ENCODE data around the gene PRRC2C.

DNA sequence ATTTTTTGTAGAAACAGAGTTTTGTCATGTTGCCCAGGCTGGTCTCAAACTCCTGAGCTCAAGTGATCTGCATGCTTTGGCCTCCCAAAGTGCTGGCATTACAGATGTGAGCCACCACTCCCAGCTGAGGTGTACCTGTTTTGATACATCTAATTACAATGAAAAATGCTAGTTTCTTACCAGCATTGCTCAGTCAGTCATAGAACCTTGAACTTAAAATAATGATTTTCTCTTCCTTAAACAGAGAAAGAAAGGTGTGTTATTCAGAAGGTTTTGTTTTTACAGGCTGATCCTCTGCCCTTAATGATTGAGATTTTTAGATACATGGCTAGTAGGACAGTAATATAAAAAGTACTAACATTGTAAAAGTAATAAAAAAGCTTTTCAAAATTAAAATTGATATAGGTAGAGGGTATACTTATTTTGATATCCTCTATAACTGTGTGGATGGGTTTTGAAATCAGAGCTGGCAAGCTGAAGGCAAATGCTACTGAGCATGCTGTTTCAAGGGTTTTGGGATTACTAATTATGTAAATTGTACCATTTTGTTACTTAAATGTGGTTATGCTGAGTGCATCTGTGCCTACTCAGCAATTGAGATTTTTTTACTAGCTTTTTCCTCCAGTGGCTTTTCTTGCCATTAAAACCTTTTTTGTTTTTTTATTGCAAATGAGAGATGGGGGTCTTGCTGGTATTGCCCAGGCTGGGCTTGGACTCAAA is 16.1 kb downstream of the PRRC2C start:
- TF ChIP-seq, protein P1, sequence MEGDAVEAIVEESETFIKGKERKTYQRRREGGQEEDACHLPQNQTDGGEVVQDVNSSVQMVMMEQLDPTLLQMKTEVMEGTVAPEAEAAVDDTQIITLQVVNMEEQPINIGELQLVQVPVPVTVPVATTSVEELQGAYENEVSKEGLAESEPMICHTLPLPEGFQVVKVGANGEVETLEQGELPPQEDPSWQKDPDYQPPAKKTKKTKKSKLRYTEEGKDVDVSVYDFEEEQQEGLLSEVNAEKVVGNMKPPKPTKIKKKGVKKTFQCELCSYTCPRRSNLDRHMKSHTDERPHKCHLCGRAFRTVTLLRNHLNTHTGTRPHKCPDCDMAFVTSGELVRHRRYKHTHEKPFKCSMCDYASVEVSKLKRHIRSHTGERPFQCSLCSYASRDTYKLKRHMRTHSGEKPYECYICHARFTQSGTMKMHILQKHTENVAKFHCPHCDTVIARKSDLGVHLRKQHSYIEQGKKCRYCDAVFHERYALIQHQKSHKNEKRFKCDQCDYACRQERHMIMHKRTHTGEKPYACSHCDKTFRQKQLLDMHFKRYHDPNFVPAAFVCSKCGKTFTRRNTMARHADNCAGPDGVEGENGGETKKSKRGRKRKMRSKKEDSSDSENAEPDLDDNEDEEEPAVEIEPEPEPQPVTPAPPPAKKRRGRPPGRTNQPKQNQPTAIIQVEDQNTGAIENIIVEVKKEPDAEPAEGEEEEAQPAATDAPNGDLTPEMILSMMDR (IDR thresholded peaks at IDR 0.05) = no peak
- TF ChIP-seq POLR2A (IDR thresholded peaks at IDR 0.05) = no peak

All from adrenal gland (tissue), 5 donors.